Measurements from ENCODE around the gene TBC1D1.

The TBC1D1 gene

DNA sequence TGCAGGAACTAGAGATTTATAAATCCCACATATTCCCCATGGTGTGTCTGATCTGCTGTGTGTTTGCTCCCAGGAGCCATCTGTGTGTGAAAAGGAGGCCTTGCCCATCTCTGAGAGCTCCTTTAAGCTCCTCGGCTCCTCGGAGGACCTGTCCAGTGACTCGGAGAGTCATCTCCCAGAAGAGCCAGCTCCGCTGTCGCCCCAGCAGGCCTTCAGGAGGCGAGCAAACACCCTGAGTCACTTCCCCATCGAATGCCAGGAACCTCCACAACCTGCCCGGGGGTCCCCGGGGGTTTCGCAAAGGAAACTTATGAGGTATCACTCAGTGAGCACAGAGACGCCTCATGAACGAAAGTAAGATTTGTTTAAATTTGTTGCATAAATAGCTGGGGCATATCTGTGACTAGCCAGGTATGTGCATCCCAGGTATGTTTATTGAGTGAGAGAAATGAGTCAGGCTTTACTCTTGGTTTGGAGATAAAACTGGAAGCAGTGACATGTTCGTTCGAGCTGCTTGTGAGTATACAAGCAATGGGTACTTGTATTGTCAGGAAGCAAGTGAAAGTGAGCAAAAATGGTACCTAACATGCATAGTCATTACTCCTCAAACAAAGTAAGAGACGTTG lies 158.8 kb downstream of the TBC1D1 start:
- no peak for DNase-seq (ENCODE audit: low read depth)

GRCh38 chr4:38050560-38051350 lies 159.9 kb downstream of the TBC1D1 start:
- no peak for DNase-seq (ENCODE audit: low read depth)

DNA sequence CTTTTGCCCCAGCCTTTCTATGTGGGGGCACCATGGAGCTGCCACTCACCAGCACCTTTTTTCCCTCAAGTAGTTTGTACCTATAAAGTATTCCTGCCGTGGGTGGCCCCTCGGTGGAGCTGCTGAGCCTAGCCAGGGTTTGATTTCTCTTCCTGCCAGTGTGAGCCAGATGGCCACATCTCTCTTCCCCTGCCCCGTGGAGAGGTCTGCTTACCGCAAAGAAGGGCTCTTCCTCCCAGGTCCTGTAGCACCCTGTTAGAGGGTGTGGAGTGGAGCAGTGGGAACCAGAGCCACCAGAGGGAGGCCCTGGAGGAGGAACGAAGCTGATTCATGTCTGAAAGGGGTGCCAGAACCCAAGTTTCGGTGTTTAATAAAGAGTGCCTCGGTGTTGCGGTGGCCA lies 164.7 kb downstream of the TBC1D1 start:
- no peak for DNase-seq (ENCODE audit: low read depth)

- DNase-seq (ENCODE audit: low read depth), result no peak
Measured at GRCh38 chr4:38056011-38056685, 165.3 kb downstream of the TBC1D1 start.

GRCh38 chr4:38058151-38058550 lies 167.3 kb downstream of the TBC1D1 start:
- DNase-seq (ENCODE audit: low read depth), result no peak

DNA sequence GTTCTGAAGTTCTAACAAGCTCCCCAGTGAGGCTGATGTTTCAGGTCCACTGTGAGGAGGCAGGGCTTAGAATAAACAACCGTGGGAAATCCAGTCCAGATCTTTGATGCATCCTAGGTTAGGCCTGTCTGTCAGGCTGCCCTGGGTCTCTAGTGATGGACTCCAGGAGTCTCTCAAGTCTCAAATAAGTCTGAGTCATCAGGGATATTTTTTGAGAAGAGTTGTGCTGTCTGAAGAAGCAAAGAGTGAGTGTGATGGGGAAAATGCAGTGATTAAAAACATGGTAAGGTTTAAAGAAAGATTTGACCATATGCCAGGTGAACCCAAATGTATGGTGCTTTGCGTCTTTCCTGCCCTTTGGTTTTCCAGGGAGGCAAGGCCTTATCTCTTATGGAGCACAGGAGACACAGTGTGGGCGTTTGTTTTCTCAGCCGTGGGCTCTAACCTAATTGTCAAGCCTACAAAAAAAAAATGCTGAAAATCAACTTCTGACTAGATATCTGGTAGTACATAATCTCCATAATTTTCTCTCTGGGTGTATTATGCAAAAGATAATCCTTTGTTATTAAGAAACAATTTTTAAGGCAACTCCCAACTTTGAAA lies 170.0 kb downstream of the TBC1D1 start:
- no peak for DNase-seq (ENCODE audit: low read depth)

GRCh38 chr4:38062088-38062775 lies 171.3 kb downstream of the TBC1D1 start:
- DNase-seq (ENCODE audit: low read depth), result peak; percentile 36

- DNase-seq (ENCODE audit: low read depth), result no peak
Measured at GRCh38 chr4:38062776-38063097, 171.9 kb downstream of the TBC1D1 start.

DNA sequence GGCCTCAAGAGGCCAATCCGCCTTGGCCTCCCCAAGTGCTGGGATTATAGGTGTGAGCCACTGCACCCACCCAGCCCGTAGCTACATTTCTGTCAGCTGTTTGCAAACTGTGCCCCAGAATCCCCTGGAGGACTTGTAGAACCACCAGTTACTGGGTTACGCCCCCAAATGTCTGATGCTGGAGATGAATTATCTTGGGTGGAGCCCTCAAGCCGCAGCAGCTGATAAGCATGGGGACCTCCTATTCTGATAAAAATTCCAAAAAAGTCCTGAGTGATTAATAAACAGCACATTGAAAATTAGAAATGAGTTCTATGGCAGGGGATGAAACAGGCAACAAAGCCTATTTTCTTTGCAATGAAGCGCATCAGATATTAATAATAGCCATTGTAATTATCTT lies 174.3 kb downstream of the TBC1D1 start:
- no peak for DNase-seq (ENCODE audit: low read depth)

DNA sequence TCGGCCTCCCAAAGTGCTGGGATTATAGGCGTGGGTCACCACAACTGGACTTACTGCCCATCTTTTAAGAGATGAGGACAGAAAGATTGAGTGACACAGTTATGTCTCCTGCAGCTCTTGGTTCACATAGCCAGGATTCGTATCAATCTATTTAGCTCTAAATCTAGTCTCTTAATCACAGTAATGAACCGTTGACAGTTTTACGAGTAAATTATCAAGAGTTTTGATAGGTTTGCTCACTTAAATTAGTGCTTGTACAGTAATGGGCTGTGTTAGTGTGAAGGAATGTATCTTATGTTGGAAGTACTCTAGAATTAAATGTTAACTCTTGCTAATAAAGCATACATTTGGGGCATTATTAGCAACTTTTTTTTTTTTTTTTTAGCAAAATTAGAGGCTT lies 175.0 kb downstream of the TBC1D1 start:
- no peak for DNase-seq (ENCODE audit: low read depth)

GRCh38 chr4:38067499-38067898 lies 176.6 kb downstream of the TBC1D1 start:
- no peak for DNase-seq (ENCODE audit: low read depth)

GRCh38 chr4:38068107-38068506 lies 177.2 kb downstream of the TBC1D1 start:
- no peak for DNase-seq (ENCODE audit: low read depth)

DNA sequence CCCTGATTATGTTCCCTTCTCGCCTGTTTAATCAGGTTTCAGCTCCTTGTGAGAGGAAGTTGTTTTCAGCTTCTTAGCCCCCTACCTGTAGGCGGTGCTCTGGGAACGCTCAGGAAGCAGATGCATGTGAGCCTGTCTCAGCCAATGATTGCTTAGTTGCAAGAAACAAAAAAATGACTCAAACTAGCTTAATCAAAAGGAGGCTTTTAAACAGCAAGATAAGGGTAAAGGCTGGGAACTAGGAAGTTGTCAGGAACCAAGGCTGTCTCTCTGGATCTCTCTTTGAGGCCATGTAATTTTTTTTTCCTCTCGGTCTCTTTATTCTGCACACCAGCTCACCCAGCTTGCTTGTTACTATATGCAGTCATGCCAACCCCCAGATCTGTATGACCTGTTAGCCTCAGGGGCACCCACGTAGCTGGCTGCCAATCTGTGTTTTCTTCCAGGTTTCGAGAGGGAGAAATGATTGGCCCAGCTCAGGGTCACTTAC lies 178.4 kb downstream of the TBC1D1 start:
- no peak for DNase-seq (ENCODE audit: low read depth)

GRCh38 chr4:38071801-38072431 lies 181.0 kb downstream of the TBC1D1 start:
- no peak for DNase-seq (ENCODE audit: low read depth)

- DNase-seq (ENCODE audit: low read depth), result no peak
Measured at GRCh38 chr4:38072578-38072977, 181.7 kb downstream of the TBC1D1 start.

DNA sequence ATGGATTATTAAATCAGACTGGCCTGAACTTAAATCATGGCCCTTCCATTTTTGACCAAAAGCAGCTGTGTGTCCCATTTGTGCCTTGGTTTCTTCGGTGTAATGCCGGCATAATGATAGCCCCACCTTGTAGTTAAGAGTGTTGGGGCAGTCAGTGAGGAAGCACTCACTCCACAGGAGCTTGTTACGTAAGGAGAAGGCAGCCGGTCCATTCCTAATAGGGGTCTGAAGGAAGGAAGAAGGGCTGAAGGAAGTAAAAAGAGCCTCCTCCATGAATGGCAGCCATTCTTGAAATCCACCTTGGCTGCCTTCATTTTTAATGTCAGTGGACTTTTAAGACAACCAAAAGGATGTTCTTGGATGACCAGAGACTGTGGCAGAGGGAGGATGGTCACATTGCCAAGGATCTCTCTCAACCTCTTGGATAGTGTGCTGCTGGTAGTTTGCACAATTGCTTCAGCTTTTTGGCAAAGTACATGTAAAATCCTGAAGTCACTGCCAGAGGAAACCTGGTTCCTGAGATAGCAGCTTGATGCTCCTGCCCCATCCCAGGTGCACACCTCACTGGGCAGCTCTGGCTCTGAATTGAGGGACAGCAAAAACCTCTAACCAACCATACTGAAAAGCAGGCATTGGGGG lies 182.8 kb downstream of the TBC1D1 start:
- no peak for DNase-seq (ENCODE audit: low read depth)

DNA sequence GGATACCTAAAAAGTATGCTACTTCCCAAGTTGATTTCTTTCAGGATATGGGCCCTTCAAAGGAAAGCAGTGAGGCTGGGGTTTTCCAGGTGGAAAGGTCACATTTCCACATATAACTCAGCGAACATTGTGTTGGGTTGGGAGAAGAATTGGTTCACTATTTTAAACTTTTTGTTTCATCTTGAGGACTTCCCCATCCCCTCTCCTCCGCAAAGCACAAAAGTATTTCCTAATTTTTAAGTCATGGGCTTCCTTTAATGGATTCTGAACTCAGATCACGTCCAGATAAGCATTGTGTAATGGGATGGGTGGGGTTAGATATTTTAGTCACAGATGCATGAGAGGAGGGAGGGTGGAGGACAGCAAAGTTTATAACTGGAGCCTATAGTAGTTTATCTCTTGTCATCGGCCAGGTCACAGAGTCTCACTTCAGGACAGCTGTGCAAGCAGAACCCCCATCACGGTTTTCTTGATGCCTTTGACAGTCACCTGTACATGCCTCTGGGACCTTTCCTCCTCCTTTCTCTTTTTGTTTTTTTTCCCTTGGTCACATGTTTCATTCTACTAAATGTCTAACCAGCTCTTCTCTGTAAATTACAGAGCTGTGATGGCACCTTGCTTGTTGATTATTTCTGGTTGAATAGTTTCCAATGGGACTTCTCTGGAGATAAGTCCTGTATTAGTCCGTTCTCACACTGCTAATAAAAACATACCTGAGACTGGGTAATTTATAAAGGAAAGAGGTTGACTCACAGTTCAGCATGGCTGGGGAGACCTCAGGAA lies 184.7 kb downstream of the TBC1D1 start:
- DNase-seq (ENCODE audit: low read depth), result no peak

- no peak for DNase-seq (ENCODE audit: low read depth)
Measured at GRCh38 chr4:38076153-38076669, 185.3 kb downstream of the TBC1D1 start.

GRCh38 chr4:38077791-38078489 lies 187.1 kb downstream of the TBC1D1 start:
- no peak for DNase-seq (ENCODE audit: low read depth)

Measured in stimulated activated CD8-positive, alpha-beta memory T cell treated with anti-CD3 and anti-CD28 coated beads, Interleukin-12 subunit alpha, Interleukin-12 subunit beta, amount 100 ng/mL, for 1 hour (primary cell).